GM21423 (cell line): ENCODE data around the gene CCDC43.
"Not testable (repeated sequence)": the region's sequence is repeated elsewhere in the genome, so short reads cannot be mapped to it uniquely, and the experiment has no call there.

Experiments used
- ATAC-seq: cut with Tn5 transposase; IDR thresholded peaks from one replicate; pipeline ENCODE4 v1.9.1; 2021; ENCODE audit warnings: mild to moderate bottlenecking, moderate library complexity; ENCODE audit not compliant: unreplicated experiment

CCDC43 gene

GRCh38 chr17:44689477-44690217 lies at the start of gene CCDC43:
Gene CCDC43 (minus strand): TSS chr17:44689776. CDS start chr17:44689753, 23 bp downstream.
- ATAC-seq: peak; percentile 95

GRCh38 chr17:44738214-44738906 lies 48.8 kb upstream of the CCDC43 start:
- ATAC-seq: no peak

GRCh38 chr17:44736551-44737240 lies 47.1 kb upstream of the CCDC43 start:
- no peak for ATAC-seq

DNA sequence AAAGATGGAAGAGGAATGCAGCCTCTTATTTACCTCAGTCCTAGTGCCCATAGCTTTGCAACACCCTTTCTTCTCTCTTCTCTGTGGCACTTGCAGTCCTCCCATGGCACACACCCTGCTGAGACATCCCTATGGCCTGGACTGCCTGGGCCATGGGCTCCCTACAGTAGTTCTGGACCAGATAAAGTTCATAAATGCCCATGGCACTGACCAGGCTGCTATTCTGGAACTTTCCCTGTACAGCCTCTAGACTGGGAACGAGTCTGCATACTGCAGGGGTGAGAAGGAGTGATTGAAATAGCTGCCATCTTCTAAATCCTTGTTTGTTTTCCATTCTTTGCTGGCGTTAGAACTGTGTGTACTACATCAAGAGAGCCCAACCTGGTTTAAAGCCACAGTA lies 44.7 kb upstream of the CCDC43 start:
- no peak for ATAC-seq

- ATAC-seq: no peak
Observed at GRCh38 chr17:44733753-44734152, 44.2 kb upstream of the CCDC43 start.

DNA sequence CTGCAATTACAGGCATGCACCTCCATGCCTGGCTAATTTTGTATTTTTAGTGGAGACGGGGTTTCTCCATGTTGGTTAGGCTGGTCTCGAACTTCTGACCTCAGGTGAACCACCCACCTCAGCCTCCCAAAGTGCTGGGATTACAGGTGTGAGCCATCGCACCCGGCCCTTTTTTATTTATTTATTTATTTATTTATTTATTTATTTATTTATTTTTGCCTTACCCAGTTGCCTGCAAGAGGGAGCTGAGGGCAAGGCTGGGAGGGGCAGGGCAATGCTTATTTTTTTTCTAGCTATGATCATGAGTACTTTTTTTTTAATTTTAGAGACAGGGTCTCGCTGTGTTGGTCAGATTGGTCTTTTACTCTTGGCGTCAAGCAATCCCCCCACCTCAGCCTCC lies 36.5 kb upstream of the CCDC43 start:
- not testable (repeated sequence) for ATAC-seq

DNA sequence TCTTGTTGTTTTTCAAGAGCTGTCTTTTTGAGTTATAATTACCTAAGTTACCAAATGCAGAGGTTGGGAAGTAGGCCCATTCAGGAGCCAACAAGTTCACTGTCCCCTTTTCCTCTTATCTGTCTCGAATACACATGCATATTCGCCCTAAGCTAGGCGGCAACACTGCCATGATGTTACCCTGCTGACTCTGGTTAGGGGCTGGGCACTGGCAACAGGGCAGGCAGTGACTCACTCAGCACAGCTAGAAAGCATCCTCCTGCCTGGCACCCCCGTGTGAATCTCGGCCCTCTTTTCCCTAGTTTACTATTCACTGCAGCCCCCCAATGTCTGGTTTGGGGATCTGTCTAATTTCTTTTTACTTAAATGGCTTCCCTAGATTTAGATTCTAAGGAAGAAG lies 32.7 kb upstream of the CCDC43 start:
- no peak for ATAC-seq

DNA sequence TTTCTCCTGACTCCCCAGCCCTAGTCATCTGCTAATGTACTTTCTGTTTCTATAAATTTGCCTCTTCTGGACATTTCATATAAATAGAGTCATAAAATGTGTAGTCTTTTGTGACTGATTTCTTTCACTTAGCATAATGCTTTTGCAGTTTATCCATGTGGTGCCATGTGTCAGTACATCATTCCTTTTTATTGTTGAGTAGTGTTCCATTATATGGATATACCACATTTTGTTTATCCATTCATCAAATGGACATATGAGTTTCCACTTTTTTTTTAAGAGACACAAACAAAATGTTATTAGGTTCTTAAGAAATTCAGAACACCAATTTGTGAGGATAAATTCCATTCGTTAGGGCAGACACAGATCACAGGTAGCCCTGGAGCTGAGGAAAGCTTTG lies 29.9 kb upstream of the CCDC43 start:
- no peak for ATAC-seq

GRCh38 chr17:44708401-44709263 lies 19.1 kb upstream of the CCDC43 start, which contains the start of gene DBF4B:
Gene DBF4B (plus strand): TSS chr17:44708665. CDS start chr17:44708821, 156 bp downstream.
- ATAC-seq: peak; percentile 87

DNA sequence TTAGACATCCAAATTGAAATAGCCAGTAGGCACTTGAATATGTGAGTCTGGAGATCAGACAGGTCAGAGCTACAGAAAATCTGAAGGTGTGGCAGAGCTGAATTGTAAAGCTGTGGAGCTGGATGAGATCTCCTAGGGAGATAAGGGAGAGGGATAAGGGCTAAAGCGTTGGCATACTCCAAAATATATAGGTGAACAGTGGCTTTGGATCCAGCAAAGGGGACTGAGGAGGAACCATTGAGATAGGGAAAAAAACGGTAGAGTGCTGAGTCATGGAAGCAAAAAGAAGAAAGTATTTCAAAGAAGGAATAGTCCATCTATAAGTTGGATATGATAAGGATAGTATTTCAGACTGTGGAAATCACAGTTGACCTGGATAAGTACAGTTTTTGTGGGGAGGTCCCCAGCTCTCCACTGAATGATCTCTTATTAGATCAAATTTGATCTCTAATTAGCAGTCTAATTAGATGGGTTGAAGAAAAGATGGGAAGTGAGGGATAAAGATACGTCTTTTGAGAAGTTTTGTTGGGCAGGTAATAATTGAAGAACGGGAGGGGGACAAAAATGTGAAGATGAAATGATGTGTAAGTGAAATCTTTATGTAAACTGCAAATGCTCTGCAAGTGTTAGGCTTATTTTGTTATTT lies 18.3 kb upstream of the CCDC43 start:
- ATAC-seq: no peak

GRCh38 chr17:44700288-44700687 lies 10.7 kb upstream of the CCDC43 start:
- ATAC-seq: not testable (repeated sequence)

DNA sequence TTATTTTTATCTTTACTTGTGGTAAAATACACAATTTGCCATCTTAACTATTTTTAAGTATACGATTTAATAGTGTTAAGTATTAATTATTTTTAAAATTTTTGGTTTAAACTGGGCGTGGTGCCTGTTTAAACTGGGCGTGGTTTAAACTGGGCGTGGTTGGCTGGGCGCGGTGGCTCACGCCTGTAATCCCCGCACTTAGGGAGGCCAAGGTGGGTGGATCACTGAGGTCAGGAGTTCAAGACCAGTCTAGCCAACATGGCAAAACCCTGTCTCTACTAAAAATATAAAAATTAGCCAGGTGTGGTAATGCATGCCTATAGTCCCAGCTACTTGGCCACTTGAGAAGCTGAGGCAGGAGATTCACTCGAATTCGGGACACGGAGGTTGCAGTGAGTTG lies 4.0 kb upstream of the CCDC43 start:
- ATAC-seq: no peak

GRCh38 chr17:44690746-44691306 lies 1.2 kb upstream of the CCDC43 start:
- ATAC-seq: not testable (repeated sequence)

DNA sequence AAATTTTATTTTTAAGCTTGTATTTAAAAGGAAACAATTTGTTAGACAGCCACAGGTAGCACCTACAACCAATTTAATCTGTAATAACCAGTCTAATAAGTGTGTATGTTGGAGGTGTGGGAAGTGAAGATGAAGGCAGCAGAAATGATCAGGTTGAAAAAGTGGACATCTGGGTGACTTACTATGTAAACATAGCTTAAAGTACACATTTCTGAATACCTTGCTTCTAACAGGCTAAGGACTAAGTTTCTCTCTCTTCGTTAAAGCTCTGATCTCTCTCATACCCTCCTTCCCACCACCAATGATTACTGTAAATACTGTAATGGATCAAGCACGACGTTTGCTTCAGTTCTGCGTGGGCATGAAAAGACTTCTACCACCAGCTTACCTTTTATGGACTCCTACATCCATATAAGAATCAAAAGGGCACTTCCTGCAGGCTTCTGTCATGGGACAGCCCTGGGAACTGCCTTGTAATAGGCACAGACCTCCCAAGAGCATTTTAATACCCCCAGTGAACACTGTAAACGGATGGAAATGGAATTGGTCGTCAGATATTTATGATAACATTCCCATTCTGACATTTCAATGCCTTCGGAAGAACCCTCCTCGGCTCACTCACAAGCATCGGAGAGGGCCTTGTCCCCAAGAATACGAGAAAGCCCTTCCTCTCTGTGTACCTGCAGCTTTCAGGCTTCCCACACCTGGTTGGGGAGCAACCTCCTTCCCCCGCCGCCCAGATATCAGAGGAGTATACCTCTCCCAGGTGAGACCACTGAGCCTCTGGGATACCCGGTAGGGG lies 700 bp downstream of the CCDC43 start:
- no peak for ATAC-seq

GRCh38 chr17:44688200-44688599 lies 1.4 kb downstream of the CCDC43 start:
- no peak for ATAC-seq

- no peak for ATAC-seq
Observed at GRCh38 chr17:44687756-44688155, 1.8 kb downstream of the CCDC43 start.

DNA sequence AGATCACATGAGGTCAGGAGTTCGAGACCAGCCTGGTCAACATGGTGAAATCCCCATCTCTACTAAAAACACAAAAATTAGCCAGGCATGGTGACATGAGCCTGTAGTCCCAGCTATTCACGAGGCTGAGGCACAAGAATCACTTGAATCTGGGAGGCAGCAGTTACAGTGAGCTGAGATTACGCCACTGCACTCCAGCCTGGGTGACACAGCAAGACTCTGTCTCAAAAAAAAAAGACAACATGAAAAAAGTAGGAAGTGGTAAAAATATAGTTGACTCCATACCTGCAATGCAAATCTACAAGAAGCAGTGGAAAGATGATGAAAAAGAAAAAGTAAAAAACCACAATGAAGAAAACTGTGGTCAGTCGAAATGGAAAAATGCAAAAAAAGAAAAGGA lies 6.3 kb downstream of the CCDC43 start:
- not testable (repeated sequence) for ATAC-seq

GRCh38 chr17:44677136-44677535 lies 12.4 kb downstream of the CCDC43 start:
- ATAC-seq: no peak

GRCh38 chr17:44673893-44674292 lies 15.7 kb downstream of the CCDC43 start:
- ATAC-seq: no peak
